GM18520 (cell line): ENCODE measurements around the gene GDPD3.

Source experiments
- ATAC-seq: cut with Tn5 transposase; IDR thresholded peaks from one replicate; pipeline ENCODE4 v1.9.1; 2021; ENCODE audit not compliant: unreplicated experiment

The GDPD3 gene

GRCh38 chr16:30096105-30096861, 17.1 kb downstream of the GDPD3 start, which contains the start of gene YPEL3:
Gene YPEL3 (minus strand): TSS chr16:30096213. CDS start chr16:30095482, 731 bp downstream.
- peak; percentile 35 for ATAC-seq

- ATAC-seq, result no peak
Observed at GRCh38 chr16:30095166-30096078, 17.9 kb downstream of the GDPD3 start.

- ATAC-seq, result no peak
Observed at GRCh38 chr16:30094541-30095165, 18.7 kb downstream of the GDPD3 start.

- ATAC-seq, result peak; percentile 44
Observed at GRCh38 chr16:30092373-30093010, 20.8 kb downstream of the GDPD3 start.

- ATAC-seq, result peak; percentile 62
Observed at GRCh38 chr16:30091474-30092372, 21.6 kb downstream of the GDPD3 start, which contains the start of gene TBX6. Gene TBX6 (minus strand): TSS chr16:30091924. CDS start chr16:30091193, 731 bp downstream.

GRCh38 chr16:30090610-30091331, 22.6 kb downstream of the GDPD3 start:
- ATAC-seq, result no peak

- no peak for ATAC-seq
Observed at GRCh38 chr16:30088832-30089624, 24.3 kb downstream of the GDPD3 start.

GRCh38 chr16:30088237-30088831, 25.0 kb downstream of the GDPD3 start:
- ATAC-seq, result no peak

GRCh38 chr16:30087181-30087898, 26.0 kb downstream of the GDPD3 start:
- no peak for ATAC-seq

- ATAC-seq, result no peak
Observed at GRCh38 chr16:30086291-30087140, 26.8 kb downstream of the GDPD3 start.

- no peak for ATAC-seq
Observed at GRCh38 chr16:30085820-30086219, 27.5 kb downstream of the GDPD3 start.

- no peak for ATAC-seq
Observed at GRCh38 chr16:30085247-30085646, 28.1 kb downstream of the GDPD3 start.

GRCh38 chr16:30084816-30085159, 28.5 kb downstream of the GDPD3 start:
- ATAC-seq, result no peak

- no peak for ATAC-seq
Observed at GRCh38 chr16:30084096-30084815, 29.1 kb downstream of the GDPD3 start.

GRCh38 chr16:30083216-30084055, 29.9 kb downstream of the GDPD3 start:
- no peak for ATAC-seq
